HCT116 (cell line): ENCODE measurements around the gene ZDHHC1. TPM values are rescaled to one million over a fixed set of nuclear protein-coding genes. Genes with fewer than 3 reads are reported as not detected.

Experiments used
- ATAC-seq: fragments of 200-7000 bp; cut with Tn5 transposase; 2 replicates; pipeline ENCODE4 v1.9.1; 2020; ENCODE audit warnings: mild to moderate bottlenecking, moderate library complexity
- BruUV-seq: library from RNA; stranded (reverse); fragments of 400-500 nt; replicated peaks from 2 replicates; lab custom pipeline; 2021; lab: Mats Ljungman, UMichigan
- CTCF ChIA-PET: fragments of 300-600 bp; sonication (Branson Sonifier 250); formaldehyde crosslinking; loops from one replicate; lab custom pipeline; 2021; ENCODE audit warnings: antibody characterized with exemption; lab: Charles Lee
- POLR2A ChIA-PET: fragments of 300-600, 350-600 bp; sonication (Branson Sonifier 250); formaldehyde crosslinking; loops from one replicate; lab custom pipeline; 2021; ENCODE audit warnings: antibody characterized with exemption; lab: Charles Lee
- RAD21 ChIA-PET, 2 experiments: fragments of 300-600 bp; sonication (Branson Sonifier 250); formaldehyde crosslinking; loops; one replicate each; lab custom pipeline; 2023; ENCODE audit warnings: low total read pairs in 2 of 2; ENCODE audit not compliant: uncharacterized antibody in 2 of 2, unreplicated experiment in 2 of 2, low non-redundant PET in 1 of 2; lab: Charles Lee
- DNase-seq: peaks from one replicate; pipeline ENCODE4 v3.0.0-alpha.2; 2010; ENCODE audit warnings: low read depth, low spot score
- H2AFZ ChIP-seq: fragments of 200-600 bp; shearing (Covaris generic), sonication (generic); 2 replicates; pipeline ENCODE4 v1.6.1; 2017; ENCODE audit warnings: low read depth, mixed run types, mixed read lengths, antibody characterized with exemption, low read length; ENCODE audit not compliant: poor library complexity, severe bottlenecking
- H3K27ac ChIP-seq: 2 replicates; pipeline ENCODE4 v1.5.1; 2012; ENCODE audit warnings: low read depth, low read length
- H3K27me3 ChIP-seq: fragments of 200-600 bp; sonication (generic); 2 replicates; pipeline ENCODE4 v1.6.1; 2016; ENCODE audit warnings: mixed run types, low read length, mixed read lengths; ENCODE audit not compliant: insufficient read depth
- H3K36me3 ChIP-seq, 2 experiments: fragments of 200-500 bp in 1 of 2; fragments of 200-600 bp in 1 of 2; sonication (Bioruptor generic) in 1 of 2; sonication (generic) in 1 of 2; 2 replicates each; pipeline versions ENCODE4 v1.5.1 to v1.6.1; 2014 to 2016; ENCODE audit warnings: low read length in 2 of 2, inconsistent platforms in 1 of 2, mixed read lengths in 1 of 2, mixed run types in 1 of 2; ENCODE audit not compliant: insufficient read depth in 2 of 2, control insufficient read depth in 1 of 2
- H3K4me1 ChIP-seq, 2 experiments: fragments of 200-600 bp in 1 of 2; sonication (generic) in 1 of 2; 2 replicates each; pipeline versions ENCODE4 v1.5.1 to v1.6.1; 2012 to 2017; ENCODE audit warnings: low read length in 2 of 2, inconsistent platforms in 1 of 2, mild to moderate bottlenecking in 1 of 2, mixed read lengths in 1 of 2, mixed run types in 1 of 2, moderate library complexity in 1 of 2; ENCODE audit not compliant: insufficient read depth in 2 of 2, control insufficient read depth in 1 of 2
- H3K4me2 ChIP-seq: fragments of 200-600 bp; sonication (generic); 2 replicates; pipeline ENCODE4 v1.6.1; 2017; ENCODE audit warnings: mixed run types, low read length, mixed read lengths
- H3K4me3 ChIP-seq, 2 experiments: fragments of 200-600 bp in 1 of 2; sonication (generic) in 1 of 2; replicated peaks in 1 of 2; 2 replicates each; pipeline ENCODE4 v1.5.1; 2011 to 2016; ENCODE audit warnings: low read length in 2 of 2, control low read depth in 1 of 2, low read depth in 1 of 2, mild to moderate bottlenecking in 1 of 2, mixed read lengths in 1 of 2, mixed run types in 1 of 2
- H3K79me2 ChIP-seq: fragments of 200-600 bp; sonication (generic); 2 replicates; pipeline ENCODE4 v1.6.1; 2017; ENCODE audit warnings: mild to moderate bottlenecking, mixed run types, low read length, moderate library complexity, mixed read lengths; ENCODE audit not compliant: insufficient read depth
- H3K9ac ChIP-seq: fragments of 200-600 bp; sonication (generic); 2 replicates; pipeline ENCODE4 v1.6.1; 2016; ENCODE audit warnings: low read length, mixed read lengths
- H3K9me2 ChIP-seq: fragments of 200-600 bp; sonication (generic), shearing (Covaris generic); 2 replicates; pipeline ENCODE4 v1.6.1; 2017; ENCODE audit warnings: mixed run types, mild to moderate bottlenecking, moderate library complexity; ENCODE audit not compliant: insufficient read depth
- H3K9me3 ChIP-seq, 2 experiments: fragments of 200-500 bp in 1 of 2; fragments of 200-600 bp in 1 of 2; sonication (Bioruptor generic) in 1 of 2; sonication (generic) in 1 of 2; 2 replicates each; pipeline ENCODE4 v1.6.1; 2014 to 2017; ENCODE audit warnings: low read length in 2 of 2, mixed read lengths in 2 of 2, inconsistent platforms in 1 of 2, low read depth in 1 of 2, mild to moderate bottlenecking in 1 of 2, mixed run types in 1 of 2, moderate library complexity in 1 of 2; ENCODE audit not compliant: control insufficient read depth in 1 of 2, insufficient read depth in 1 of 2
- H4K20me1 ChIP-seq: fragments of 200-600 bp; sonication (generic), shearing (Covaris generic); 2 replicates; pipeline ENCODE4 v1.6.1; 2017; ENCODE audit warnings: mixed run types, mild to moderate bottlenecking, moderate library complexity; ENCODE audit not compliant: insufficient read depth
- ATF3 ChIP-seq: IDR thresholded peaks from 2 replicates; pipeline ENCODE4 v1.6.1; 2012
- CBX3 ChIP-seq: IDR thresholded peaks from 2 replicates; pipeline ENCODE4 v1.6.1; 2012; ENCODE audit warnings: low read depth
- EGR1 ChIP-seq: IDR thresholded peaks from 2 replicates; pipeline ENCODE4 v1.6.1; 2012; ENCODE audit warnings: low read depth
- ELF1 ChIP-seq: IDR thresholded peaks from 2 replicates; pipeline ENCODE4 v1.6.1; 2012; ENCODE audit warnings: low read depth, borderline replicate concordance
- EZH2 ChIP-seq: fragments of 200-600 bp; sonication (generic); IDR thresholded peaks from 2 replicates; pipeline ENCODE4 v1.6.1; 2017; ENCODE audit warnings: antibody characterized with exemption, mixed run types
- EZH2phosphoT487 ChIP-seq: fragments of 200-600 bp; IDR thresholded peaks from 2 replicates; pipeline ENCODE4 v1.6.1; 2018; ENCODE audit warnings: antibody characterized with exemption, borderline replicate concordance
- FOSL1 ChIP-seq: IDR thresholded peaks from 2 replicates; pipeline ENCODE4 v1.6.1; 2012; ENCODE audit warnings: low read depth
- JUND ChIP-seq: IDR thresholded peaks from 2 replicates; pipeline ENCODE4 v1.6.1; 2012
- POLR2A ChIP-seq: IDR thresholded peaks from 2 replicates; pipeline ENCODE4 v1.7.0; 2011; ENCODE audit warnings: borderline replicate concordance; ENCODE audit not compliant: insufficient read depth, insufficient read length; ENCODE audit errors: extremely low read depth
- POLR2AphosphoS5 ChIP-seq: IDR thresholded peaks from 2 replicates; pipeline ENCODE4 v1.6.1; 2011; ENCODE audit warnings: mild to moderate bottlenecking, low read depth, low read length, moderate library complexity
- SRF ChIP-seq: IDR thresholded peaks from 2 replicates; pipeline ENCODE4 v1.6.1; 2012; ENCODE audit warnings: low read depth
- YY1 ChIP-seq: IDR thresholded peaks from 2 replicates; pipeline ENCODE4 v1.6.1; 2011; ENCODE audit warnings: low read length, low read depth, moderate library complexity, mild to moderate bottlenecking; ENCODE audit not compliant: insufficient replicate concordance; ENCODE audit errors: extremely low read depth
- ZFX ChIP-seq: fragments of 450-650 bp; IDR thresholded peaks from 2 replicates; pipeline ENCODE4 v1.6.1; 2017
- intact Hi-C: fragments of 100-400 bp; cut with micrococcal nuclease; formaldehyde crosslinking; loops from 2 replicates; pipeline ENCODE4 v1.10.0; 2022
- total RNA-seq: library from RNA; stranded (reverse); gene quantifications from one replicate; pipeline ENCODE4 v1.2.1, GENCODE V29; 2021; ENCODE audit not compliant: unreplicated experiment
- TF ChIP-seq, protein P1 (sequence below), 3 experiments: fragments of 200-600 bp in 1 of 3; sonication (generic) in 1 of 3; IDR thresholded peaks in 2 of 3; conservative IDR thresholded peaks in 1 of 3; 2 replicates each; pipeline ENCODE4 v1.5.1; 2012 to 2017; ENCODE audit warnings: low read depth in 2 of 3, low read length in 2 of 3, antibody characterized with exemption in 1 of 3, borderline replicate concordance in 1 of 3, control low read depth in 1 of 3, mild to moderate bottlenecking in 1 of 3, mixed read lengths in 1 of 3, mixed run types in 1 of 3, moderate library complexity in 1 of 3; ENCODE audit not compliant: insufficient read depth in 1 of 3
- TF ChIP-seq, protein P2 (sequence below): IDR thresholded peaks from 2 replicates; pipeline ENCODE4 v1.6.1; 2011; ENCODE audit warnings: mild to moderate bottlenecking, low read length, moderate library complexity; ENCODE audit not compliant: insufficient replicate concordance; ENCODE audit errors: extremely low read depth

Gene ZDHHC1
- total RNA-seq, 1 experiment from 2014 or later, result 9.1 TPM

GRCh38 chr16:67398546-67399217 lies 17.6 kb downstream of the ZDHHC1 start (continued):
- TF ChIP-seq YY1, result no peak

DNA sequence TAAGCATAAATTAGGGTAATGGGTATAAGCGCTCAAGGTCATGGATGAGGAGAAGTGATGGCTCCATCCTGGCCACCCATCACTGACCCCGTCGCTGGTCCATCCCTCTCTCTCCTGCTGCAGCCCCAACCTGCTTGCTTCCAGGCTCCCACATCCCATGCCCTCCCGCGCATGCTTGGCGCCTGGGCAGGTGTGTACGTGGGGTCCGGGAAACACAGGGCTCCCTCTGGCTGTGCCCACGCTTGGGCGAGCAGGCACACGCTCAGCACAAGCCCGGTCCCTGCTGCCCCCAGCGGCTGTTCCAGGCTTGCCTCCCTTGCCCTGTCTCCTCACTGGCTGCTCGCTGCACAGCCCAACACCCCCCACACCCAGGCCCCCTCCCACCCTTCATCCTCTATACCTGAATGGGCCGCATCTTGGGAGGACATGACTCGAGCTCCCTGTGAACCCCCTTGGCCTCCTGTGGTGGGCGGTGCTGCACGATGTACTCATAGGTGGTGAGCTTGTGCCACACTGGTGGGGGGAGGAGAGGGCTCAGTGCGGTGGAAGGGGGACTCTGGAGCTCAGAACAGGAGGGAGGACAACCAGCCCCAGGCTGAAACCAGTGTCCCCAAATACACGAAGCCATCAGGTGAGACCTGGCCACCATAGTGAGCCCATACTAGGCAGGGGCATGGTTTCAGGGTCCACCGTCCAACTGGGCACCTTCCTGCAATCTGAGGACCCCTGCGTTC lies 18.3 kb downstream of the ZDHHC1 start:
- Histone ChIP-seq H3K27ac (no peak overlapping the region), H3K4me1 (peaks cover 10 to 20% of the 10 kb centered on the region in 2 experiments), H3K36me3 (no peaks in the 10 kb centered on the region), H3K9ac (no peak overlapping the region), H3K27me3 (no peaks in the 10 kb centered on the region), H3K9me2 (no peaks in the 10 kb centered on the region), H3K4me2 (no peak overlapping the region), H2AFZ (no peak overlapping the region), H4K20me1 (no peaks in the 10 kb centered on the region), H3K4me3 (no peak overlapping the region), H3K79me2 (no peaks in the 10 kb centered on the region), H3K9me3 (no peaks in the 10 kb centered on the region)
- ChIA-PET CTCF (interaction anchor here (1.0 kb wide), 1 partner anchor 137 kb away, joined by 3 read pairs; no protein-coding TSS in a partner anchor), RAD21 (no interaction called here), POLR2A (no interaction called here)
- ATAC-seq, result no peak
- BruUV-seq, result no TSS peak
- DNase-seq, result no peak
- intact Hi-C loops, result loop anchor here (5.0 kb wide), 1 partner anchor 136 kb away; no protein-coding TSS in a partner anchor
- TF ChIP-seq ELF1 (no peak), JUND (no peak), EGR1 (no peak), ATF3 (no peak), POLR2AphosphoS5 (no peak), SRF (no peak), EZH2phosphoT487 (no peak), YY1 (no peak), CBX3 (no peak), POLR2A (no peak), ZFX (no peak), EZH2 (no peak), FOSL1 (no peak)
- TF ChIP-seq, protein P1, sequence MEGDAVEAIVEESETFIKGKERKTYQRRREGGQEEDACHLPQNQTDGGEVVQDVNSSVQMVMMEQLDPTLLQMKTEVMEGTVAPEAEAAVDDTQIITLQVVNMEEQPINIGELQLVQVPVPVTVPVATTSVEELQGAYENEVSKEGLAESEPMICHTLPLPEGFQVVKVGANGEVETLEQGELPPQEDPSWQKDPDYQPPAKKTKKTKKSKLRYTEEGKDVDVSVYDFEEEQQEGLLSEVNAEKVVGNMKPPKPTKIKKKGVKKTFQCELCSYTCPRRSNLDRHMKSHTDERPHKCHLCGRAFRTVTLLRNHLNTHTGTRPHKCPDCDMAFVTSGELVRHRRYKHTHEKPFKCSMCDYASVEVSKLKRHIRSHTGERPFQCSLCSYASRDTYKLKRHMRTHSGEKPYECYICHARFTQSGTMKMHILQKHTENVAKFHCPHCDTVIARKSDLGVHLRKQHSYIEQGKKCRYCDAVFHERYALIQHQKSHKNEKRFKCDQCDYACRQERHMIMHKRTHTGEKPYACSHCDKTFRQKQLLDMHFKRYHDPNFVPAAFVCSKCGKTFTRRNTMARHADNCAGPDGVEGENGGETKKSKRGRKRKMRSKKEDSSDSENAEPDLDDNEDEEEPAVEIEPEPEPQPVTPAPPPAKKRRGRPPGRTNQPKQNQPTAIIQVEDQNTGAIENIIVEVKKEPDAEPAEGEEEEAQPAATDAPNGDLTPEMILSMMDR (IDR thresholded peaks at IDR 0.05 in 2 of 3, conservative IDR thresholded peaks at IDR 0.05 in 1 of 3; ENCODE audit: borderline replicate concordance in 1 of 3, insufficient read depth in 1 of 3, low read depth in 2 of 3, low read length in 2 of 3), result no peak
- TF ChIP-seq, protein P2, sequence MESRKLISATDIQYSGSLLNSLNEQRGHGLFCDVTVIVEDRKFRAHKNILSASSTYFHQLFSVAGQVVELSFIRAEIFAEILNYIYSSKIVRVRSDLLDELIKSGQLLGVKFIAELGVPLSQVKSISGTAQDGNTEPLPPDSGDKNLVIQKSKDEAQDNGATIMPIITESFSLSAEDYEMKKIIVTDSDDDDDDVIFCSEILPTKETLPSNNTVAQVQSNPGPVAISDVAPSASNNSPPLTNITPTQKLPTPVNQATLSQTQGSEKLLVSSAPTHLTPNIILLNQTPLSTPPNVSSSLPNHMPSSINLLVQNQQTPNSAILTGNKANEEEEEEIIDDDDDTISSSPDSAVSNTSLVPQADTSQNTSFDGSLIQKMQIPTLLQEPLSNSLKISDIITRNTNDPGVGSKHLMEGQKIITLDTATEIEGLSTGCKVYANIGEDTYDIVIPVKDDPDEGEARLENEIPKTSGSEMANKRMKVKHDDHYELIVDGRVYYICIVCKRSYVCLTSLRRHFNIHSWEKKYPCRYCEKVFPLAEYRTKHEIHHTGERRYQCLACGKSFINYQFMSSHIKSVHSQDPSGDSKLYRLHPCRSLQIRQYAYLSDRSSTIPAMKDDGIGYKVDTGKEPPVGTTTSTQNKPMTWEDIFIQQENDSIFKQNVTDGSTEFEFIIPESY, result no peak
